Activated B cell treated with CpG ODN at 0.5 μM for 24 hours (primary cell): ENCODE results near the gene TNKS2. TPM values are rescaled to one million over a fixed set of nuclear protein-coding genes. Genes with fewer than 3 reads are reported as not detected.

Source experiments
- ATAC-seq: fragments of 200-7000 bp; cut with Tn5 transposase; one replicate; pipeline ENCODE4 v1.10.0; 2021; ENCODE audit warnings: low read depth, mild to moderate bottlenecking, moderate library complexity
- CTCF ChIA-PET: fragments of 350-600 bp; sonication (Branson Sonifier 250); formaldehyde crosslinking; loops from one replicate; lab custom pipeline; 2021; ENCODE audit warnings: antibody characterized with exemption; lab: Charles Lee
- POLR2A ChIA-PET: fragments of 350-600 bp; sonication (Branson Sonifier 250); formaldehyde crosslinking; loops from one replicate; lab custom pipeline; 2021; ENCODE audit warnings: antibody characterized with exemption; lab: Charles Lee
- DNase-seq: peaks from one replicate; pipeline ENCODE4 v3.0.0; 2022
- H3K27ac Mint-ChIP-seq: one replicate; pipeline ENCODE4 v1.8.0; 2020; ENCODE audit warnings: mixed read lengths
- H3K27me3 Mint-ChIP-seq: one replicate; pipeline ENCODE4 v1.8.0; 2021; ENCODE audit warnings: mixed read lengths
- H3K36me3 Mint-ChIP-seq: one replicate; pipeline ENCODE4 v1.8.0; 2021; ENCODE audit warnings: low read depth, mixed read lengths
- H3K4me1 Mint-ChIP-seq: one replicate; pipeline ENCODE4 v1.8.0; 2021; ENCODE audit warnings: mixed read lengths
- H3K4me3 Mint-ChIP-seq: one replicate; pipeline ENCODE4 v1.8.0; 2020; ENCODE audit warnings: mild to moderate bottlenecking, mixed read lengths
- H3K9me3 Mint-ChIP-seq: one replicate; pipeline ENCODE4 v1.8.0; 2020; ENCODE audit warnings: mixed read lengths
- CTCF ChIP-seq: fragments of 200-600 bp; IDR thresholded peaks from one replicate; pipeline ENCODE4 v1.8.0; 2022; ENCODE audit warnings: antibody characterized with exemption, mild to moderate bottlenecking
- intact Hi-C: fragments of 100-400 bp; cut with micrococcal nuclease; formaldehyde crosslinking; loops from one replicate; pipeline ENCODE4 v1.15.1; 2024
- total RNA-seq: library from RNA; stranded (reverse); gene quantifications from 2 replicates; pipeline ENCODE4 v1.2.3, GENCODE V29; 2022

Gene TNKS2
- total RNA-seq, 1 donor from 2014 or later: 33.1 TPM

GRCh38 chr10:91908337-91909116 is 110.3 kb downstream of the TNKS2 start:
- CTCF ChIA-PET: interaction anchor here (1.1 to 2.5 kb wide), 6 partner anchors 9 to 150 kb away, joined by 3 to 18 read pairs (median 6); partner anchors contain the start of gene BTAF1
- Mint-ChIP-seq H3K27me3 (peaks cover 3% of the 10 kb centered on the region), H3K27ac (peak overlapping the region; percentile 86), H3K4me3 (peak overlapping the region; percentile 92), H3K4me1 (peaks cover 19% of the 10 kb centered on the region), H3K36me3 (peaks cover 2% of the 10 kb centered on the region), H3K9me3 (peaks cover 2% of the 10 kb centered on the region)
- intact Hi-C loops: loop anchor here (1.0 to 5.0 kb wide), 8 partner anchors 15 to 1036 kb away; partner anchors contain the start of genes BTAF1, HECTD2, RPP30 and TNKS2
- POLR2A ChIA-PET: interaction anchor here (1.0 to 3.1 kb wide), 8 partner anchors 15 to 1037 kb away, joined by 3 to 47 read pairs (median 4); partner anchors contain the start of genes BTAF1, RPP30 and TNKS2
- DNase-seq (peak; percentile 74), ATAC-seq (peak; percentile 84)
- TF ChIP-seq CTCF: no peak

GRCh38 chr10:91909117-91909677 is 111.0 kb downstream of the TNKS2 start, which contains the start of gene FGFBP3:
TSS of gene FGFBP3 (minus strand) at chr10:91909486. CDS start at chr10:91908969, 517 bp downstream.
- Mint-ChIP-seq H3K4me1 (peaks cover 19% of the 10 kb centered on the region), H3K27ac (peak within 1 kb of the TSS; percentile 86), H3K4me3 (peak within 1 kb of the TSS; percentile 92), H3K9me3 (peaks cover 2% of the 10 kb centered on the region), H3K27me3 (peaks cover 3% of the 10 kb centered on the region), H3K36me3 (peaks cover 2% of the 10 kb centered on the region)
- ATAC-seq (no peak), DNase-seq (no peak)
- TF ChIP-seq CTCF: no peak
- CTCF ChIA-PET: interaction anchor here (1.1 to 2.5 kb wide), 5 partner anchors 9 to 150 kb away, joined by 3 to 18 read pairs (median 9); partner anchors contain the start of gene BTAF1
- intact Hi-C loops: loop anchor here (2.0 to 5.0 kb wide), 4 partner anchors 44 to 1037 kb away; partner anchors contain the start of genes RPP30 and TNKS2
- POLR2A ChIA-PET: interaction anchor here (1.0 to 3.1 kb wide), 8 partner anchors 14 to 1038 kb away, joined by 3 to 47 read pairs (median 4); partner anchors contain the start of genes BTAF1, RPP30 and TNKS2

- Mint-ChIP-seq H3K4me3 (no peak overlapping the region), H3K4me1 (peaks cover 19% of the 10 kb centered on the region)
- intact Hi-C loops: no loop called here
Observed at GRCh38 chr10:91910467-91910866, 112.2 kb downstream of the TNKS2 start.

More at GRCh38 chr10:91910467-91910866, 112.2 kb downstream of the TNKS2 start:
- DNase-seq (no peak), ATAC-seq (no peak)
- peaks cover 2% of the 10 kb centered on the region for H3K36me3 Mint-ChIP-seq
- no peak for TF ChIP-seq CTCF
- ChIA-PET POLR2A (interaction anchor here (0.6 to 1.5 kb wide), 3 partner anchors 14 to 1036 kb away, joined by 3 to 4 read pairs (median 3); partner anchors contain the start of genes BTAF1 and TNKS2), CTCF (no interaction called here)
- no peak overlapping the region for H3K27ac Mint-ChIP-seq
- H3K9me3 Mint-ChIP-seq: peaks cover 2% of the 10 kb centered on the region
- H3K27me3 Mint-ChIP-seq: peaks cover 5% of the 10 kb centered on the region

Other genes with a start within 250 kb of the TNKS2 start
- gene PPP1R3C, start 165.4 kb upstream of the TNKS2 start, total RNA-seq: not detected in 2 replicates
- gene FGFBP3, start 111.1 kb downstream of the TNKS2 start, total RNA-seq: 1.8 and 2.0 TPM in 2 replicates
- 63.4 and 74.7 TPM in 2 replicates for gene BTAF1, start 125.3 kb downstream of the TNKS2 start, total RNA-seq